HCT116 (cell line): Measurements from ENCODE around the gene DDX24. TPM values are rescaled to one million over a fixed set of nuclear protein-coding genes. Genes with fewer than 3 reads are reported as not detected.

ENCODE experiments used
- ATAC-seq: fragments of 200-7000 bp; cut with Tn5 transposase; 2 replicates; pipeline ENCODE4 v1.9.1; 2020; ENCODE audit warnings: mild to moderate bottlenecking, moderate library complexity
- BruUV-seq: library from RNA; stranded (reverse); fragments of 400-500 nt; replicated peaks from 2 replicates; lab custom pipeline; 2021; lab: Mats Ljungman, UMichigan
- CTCF ChIA-PET: fragments of 300-600 bp; sonication (Branson Sonifier 250); formaldehyde crosslinking; loops from one replicate; lab custom pipeline; 2021; ENCODE audit warnings: antibody characterized with exemption; lab: Charles Lee
- POLR2A ChIA-PET: fragments of 300-600, 350-600 bp; sonication (Branson Sonifier 250); formaldehyde crosslinking; loops from one replicate; lab custom pipeline; 2021; ENCODE audit warnings: antibody characterized with exemption; lab: Charles Lee
- RAD21 ChIA-PET, 2 experiments: fragments of 300-600 bp; sonication (Branson Sonifier 250); formaldehyde crosslinking; loops; one replicate each; lab custom pipeline; 2023; ENCODE audit warnings: low total read pairs in 2 of 2; ENCODE audit not compliant: uncharacterized antibody in 2 of 2, unreplicated experiment in 2 of 2, low non-redundant PET in 1 of 2; lab: Charles Lee
- DNase-seq: peaks from one replicate; pipeline ENCODE4 v3.0.0-alpha.2; 2010; ENCODE audit warnings: low read depth, low spot score
- H2AFZ ChIP-seq: fragments of 200-600 bp; shearing (Covaris generic), sonication (generic); 2 replicates; pipeline ENCODE4 v1.6.1; 2017; ENCODE audit warnings: low read depth, mixed run types, mixed read lengths, antibody characterized with exemption, low read length; ENCODE audit not compliant: poor library complexity, severe bottlenecking
- H3K27ac ChIP-seq: 2 replicates; pipeline ENCODE4 v1.5.1; 2012; ENCODE audit warnings: low read depth, low read length
- H3K27me3 ChIP-seq: fragments of 200-600 bp; sonication (generic); 2 replicates; pipeline ENCODE4 v1.6.1; 2016; ENCODE audit warnings: mixed run types, low read length, mixed read lengths; ENCODE audit not compliant: insufficient read depth
- H3K36me3 ChIP-seq, 2 experiments: fragments of 200-500 bp in 1 of 2; fragments of 200-600 bp in 1 of 2; sonication (Bioruptor generic) in 1 of 2; sonication (generic) in 1 of 2; 2 replicates each; pipeline versions ENCODE4 v1.5.1 to v1.6.1; 2014 to 2016; ENCODE audit warnings: low read length in 2 of 2, inconsistent platforms in 1 of 2, mixed read lengths in 1 of 2, mixed run types in 1 of 2; ENCODE audit not compliant: insufficient read depth in 2 of 2, control insufficient read depth in 1 of 2
- H3K4me1 ChIP-seq, 2 experiments: fragments of 200-600 bp in 1 of 2; sonication (generic) in 1 of 2; 2 replicates each; pipeline versions ENCODE4 v1.5.1 to v1.6.1; 2012 to 2017; ENCODE audit warnings: low read length in 2 of 2, inconsistent platforms in 1 of 2, mild to moderate bottlenecking in 1 of 2, mixed read lengths in 1 of 2, mixed run types in 1 of 2, moderate library complexity in 1 of 2; ENCODE audit not compliant: insufficient read depth in 2 of 2, control insufficient read depth in 1 of 2
- H3K4me2 ChIP-seq: fragments of 200-600 bp; sonication (generic); 2 replicates; pipeline ENCODE4 v1.6.1; 2017; ENCODE audit warnings: mixed run types, low read length, mixed read lengths
- H3K4me3 ChIP-seq, 2 experiments: fragments of 200-600 bp in 1 of 2; sonication (generic) in 1 of 2; replicated peaks in 1 of 2; 2 replicates each; pipeline ENCODE4 v1.5.1; 2011 to 2016; ENCODE audit warnings: low read length in 2 of 2, control low read depth in 1 of 2, low read depth in 1 of 2, mild to moderate bottlenecking in 1 of 2, mixed read lengths in 1 of 2, mixed run types in 1 of 2
- H3K79me2 ChIP-seq: fragments of 200-600 bp; sonication (generic); 2 replicates; pipeline ENCODE4 v1.6.1; 2017; ENCODE audit warnings: mild to moderate bottlenecking, mixed run types, low read length, moderate library complexity, mixed read lengths; ENCODE audit not compliant: insufficient read depth
- H3K9ac ChIP-seq: fragments of 200-600 bp; sonication (generic); 2 replicates; pipeline ENCODE4 v1.6.1; 2016; ENCODE audit warnings: low read length, mixed read lengths
- H3K9me2 ChIP-seq: fragments of 200-600 bp; sonication (generic), shearing (Covaris generic); 2 replicates; pipeline ENCODE4 v1.6.1; 2017; ENCODE audit warnings: mixed run types, mild to moderate bottlenecking, moderate library complexity; ENCODE audit not compliant: insufficient read depth
- H3K9me3 ChIP-seq, 2 experiments: fragments of 200-500 bp in 1 of 2; fragments of 200-600 bp in 1 of 2; sonication (Bioruptor generic) in 1 of 2; sonication (generic) in 1 of 2; 2 replicates each; pipeline ENCODE4 v1.6.1; 2014 to 2017; ENCODE audit warnings: low read length in 2 of 2, mixed read lengths in 2 of 2, inconsistent platforms in 1 of 2, low read depth in 1 of 2, mild to moderate bottlenecking in 1 of 2, mixed run types in 1 of 2, moderate library complexity in 1 of 2; ENCODE audit not compliant: control insufficient read depth in 1 of 2, insufficient read depth in 1 of 2
- H4K20me1 ChIP-seq: fragments of 200-600 bp; sonication (generic), shearing (Covaris generic); 2 replicates; pipeline ENCODE4 v1.6.1; 2017; ENCODE audit warnings: mixed run types, mild to moderate bottlenecking, moderate library complexity; ENCODE audit not compliant: insufficient read depth
- CBX3 ChIP-seq: IDR thresholded peaks from 2 replicates; pipeline ENCODE4 v1.6.1; 2012; ENCODE audit warnings: low read depth
- EGR1 ChIP-seq: IDR thresholded peaks from 2 replicates; pipeline ENCODE4 v1.6.1; 2012; ENCODE audit warnings: low read depth
- ELF1 ChIP-seq: IDR thresholded peaks from 2 replicates; pipeline ENCODE4 v1.6.1; 2012; ENCODE audit warnings: low read depth, borderline replicate concordance
- POLR2AphosphoS5 ChIP-seq: IDR thresholded peaks from 2 replicates; pipeline ENCODE4 v1.6.1; 2011; ENCODE audit warnings: mild to moderate bottlenecking, low read depth, low read length, moderate library complexity
- TCF7L2 ChIP-seq: IDR thresholded peaks from 2 replicates; pipeline ENCODE4 v1.7.0; 2011; ENCODE audit warnings: borderline replicate concordance, inconsistent platforms; ENCODE audit not compliant: insufficient read depth, insufficient read length; ENCODE audit errors: extremely low read depth
- intact Hi-C: fragments of 100-400 bp; cut with micrococcal nuclease; formaldehyde crosslinking; loops from 2 replicates; pipeline ENCODE4 v1.10.0; 2022
- total RNA-seq: library from RNA; stranded (reverse); gene quantifications from one replicate; pipeline ENCODE4 v1.2.1, GENCODE V29; 2021; ENCODE audit not compliant: unreplicated experiment

Gene DDX24
- total RNA-seq, 1 experiment from 2014 or later: 169 TPM

- no TSS peak for BruUV-seq
- H2AFZ ChIP-seq: no peak overlapping the region
These were observed 80.0 kb downstream of the DDX24 start for GRCh38 chr14:94001016-94001415.

GRCh38 chr14:94000267-94000666, 80.7 kb downstream of the DDX24 start:
- no peak overlapping the region for H3K9ac ChIP-seq
- no peak overlapping the region for H3K27ac ChIP-seq
- H4K20me1 ChIP-seq: no peaks in the 10 kb centered on the region
- POLR2A ChIA-PET: no interaction called here
- intact Hi-C loops: loop anchor here (10.0 kb wide), 1 partner anchor 345 kb away; no protein-coding TSS in a partner anchor
- CTCF ChIA-PET: interaction anchor here (1.2 to 10.4 kb wide), 5 partner anchors 9 to 136 kb away, joined by 3 to 121 read pairs (median 6); no protein-coding TSS in a partner anchor
- ATAC-seq (no peak), DNase-seq (no peak)
- RAD21 ChIA-PET: interaction anchor here in 1 of 2 experiments (2.2 kb wide), 1 partner anchor 61 kb away, joined by 11 read pairs; no protein-coding TSS in a partner anchor
- H3K9me2 ChIP-seq: no peaks in the 10 kb centered on the region
- TF ChIP-seq CBX3 (no peak), ELF1 (no peak), EGR1 (no peak), TCF7L2 (no peak)
- H3K36me3 ChIP-seq: no peaks in the 10 kb centered on the region
- BruUV-seq: no TSS peak
- no peak overlapping the region for H3K4me3 ChIP-seq
- H3K79me2 ChIP-seq: no peaks in the 10 kb centered on the region
- no peak overlapping the region for H2AFZ ChIP-seq
- H3K4me2 ChIP-seq: no peak overlapping the region
- no peaks in the 10 kb centered on the region for H3K27me3 ChIP-seq
- no peaks in the 10 kb centered on the region for H3K9me3 ChIP-seq
- peaks cover under 1 to 26% of the 10 kb centered on the region in 2 experiments; a peak in 3 of 4 replicates for H3K4me1 ChIP-seq

More at GRCh38 chr14:94001016-94001415, 80.0 kb downstream of the DDX24 start:
- Histone ChIP-seq H3K4me1 (peaks cover 0 to 19% of the 10 kb centered on the region in 2 experiments; a peak in 2 of 4 replicates), H3K9me2 (no peaks in the 10 kb centered on the region), H3K79me2 (no peaks in the 10 kb centered on the region), H3K9me3 (no peaks in the 10 kb centered on the region), H3K36me3 (no peaks in the 10 kb centered on the region)
- CTCF ChIA-PET: interaction anchor here (0.7 to 10.4 kb wide), 5 partner anchors 10 to 65 kb away, joined by 3 to 121 read pairs (median 6); partner anchors contain the start of gene OTUB2
- POLR2A ChIA-PET: no interaction called here
- RAD21 ChIA-PET: interaction anchor here (1.1 to 2.2 kb wide), 2 partner anchors 61 kb away, joined by 7 to 11 read pairs; no protein-coding TSS in a partner anchor
- no peak for ATAC-seq
- TF ChIP-seq POLR2AphosphoS5: no peak
- no peak for TF ChIP-seq CBX3
- TF ChIP-seq, all 23 proteins: peak for 0
- no peak for DNase-seq
- H3K27ac ChIP-seq: no peak overlapping the region; the same call in 1 of the 2 replicates
- no peak overlapping the region for H3K4me2 ChIP-seq
- no peak overlapping the region for H3K9ac ChIP-seq
- intact Hi-C loops: loop anchor here (1.0 to 10.0 kb wide), 2 partner anchors 61 to 346 kb away; no protein-coding TSS in a partner anchor
- no peak overlapping the region for H3K4me3 ChIP-seq
- H3K27me3 ChIP-seq: no peaks in the 10 kb centered on the region
- H4K20me1 ChIP-seq: no peaks in the 10 kb centered on the region
